NAMALWA (cell line): ENCODE measurements around the gene GRB10.

Experiments
- DNase-seq: peaks from one replicate; pipeline ENCODE4 v3.0.0-alpha.2; 2015; ENCODE audit warnings: low spot score

GRB10 gene

GRCh38 chr7:50653126-50653864 lies 129.4 kb downstream of the GRB10 start:
- DNase-seq, result no peak

GRCh38 chr7:50652400-50653125 lies 130.1 kb downstream of the GRB10 start:
- DNase-seq, result no peak

- no peak for DNase-seq
Observed at GRCh38 chr7:50651271-50651989, 131.3 kb downstream of the GRB10 start.

DNA sequence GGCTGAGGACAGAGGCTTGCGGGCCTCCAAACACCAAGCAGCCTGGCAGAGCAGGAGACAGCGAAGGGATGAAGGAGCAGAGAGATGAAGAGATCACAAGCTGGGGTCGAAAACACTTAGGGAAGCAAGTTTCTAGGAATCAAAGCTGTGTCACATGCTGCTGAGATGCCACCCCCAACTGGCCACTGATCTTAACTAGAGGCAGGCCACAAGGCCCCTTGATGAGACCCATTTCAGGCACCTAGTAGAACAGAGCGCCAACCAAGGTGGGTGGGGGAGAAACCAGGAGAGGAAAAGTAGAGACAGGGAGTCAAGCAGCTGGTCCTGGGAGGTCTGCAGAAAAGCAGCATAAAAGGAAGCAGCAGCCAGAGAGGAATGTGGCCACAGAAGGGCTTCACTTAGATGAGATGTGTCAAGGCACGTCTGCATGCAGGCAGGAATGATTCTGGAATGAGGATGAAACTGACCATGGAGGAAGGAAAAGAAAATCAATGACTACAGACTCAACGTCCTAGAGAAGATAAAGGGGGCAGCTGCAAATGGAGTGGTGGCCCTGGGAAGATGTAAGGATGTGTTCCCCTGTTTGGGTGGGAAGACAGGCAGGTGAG lies 132.5 kb downstream of the GRB10 start:
- no peak for DNase-seq

DNA sequence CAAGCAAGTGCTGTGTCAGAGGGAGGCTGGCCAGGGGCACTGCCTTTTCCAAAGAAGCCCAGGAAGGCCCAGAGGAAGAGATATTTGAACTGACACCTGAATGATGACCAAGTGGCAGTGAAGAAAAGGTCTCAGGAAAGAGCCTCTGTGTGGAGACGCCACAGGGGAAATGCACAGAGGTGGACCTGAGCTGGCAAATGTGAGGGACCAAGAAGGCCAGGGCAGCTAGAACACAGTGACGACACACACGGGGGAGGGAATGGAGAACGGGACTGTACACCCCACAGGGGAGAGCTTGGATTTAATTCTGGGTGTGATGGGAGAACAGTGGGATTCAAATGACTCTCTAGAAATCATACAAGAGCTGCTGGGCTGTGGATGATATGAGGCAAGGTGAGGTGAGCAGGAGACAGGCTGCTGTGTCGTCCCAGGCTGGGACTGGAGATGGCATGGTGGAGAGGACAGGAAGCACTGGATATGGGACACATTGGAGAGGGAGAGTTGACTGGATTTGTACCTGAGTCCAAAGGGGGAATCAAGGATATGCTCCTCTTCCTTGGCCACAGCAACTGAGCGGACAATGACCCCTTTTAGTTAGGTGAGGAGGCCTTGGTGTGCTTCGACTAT lies 133.3 kb downstream of the GRB10 start:
- no peak for DNase-seq

DNA sequence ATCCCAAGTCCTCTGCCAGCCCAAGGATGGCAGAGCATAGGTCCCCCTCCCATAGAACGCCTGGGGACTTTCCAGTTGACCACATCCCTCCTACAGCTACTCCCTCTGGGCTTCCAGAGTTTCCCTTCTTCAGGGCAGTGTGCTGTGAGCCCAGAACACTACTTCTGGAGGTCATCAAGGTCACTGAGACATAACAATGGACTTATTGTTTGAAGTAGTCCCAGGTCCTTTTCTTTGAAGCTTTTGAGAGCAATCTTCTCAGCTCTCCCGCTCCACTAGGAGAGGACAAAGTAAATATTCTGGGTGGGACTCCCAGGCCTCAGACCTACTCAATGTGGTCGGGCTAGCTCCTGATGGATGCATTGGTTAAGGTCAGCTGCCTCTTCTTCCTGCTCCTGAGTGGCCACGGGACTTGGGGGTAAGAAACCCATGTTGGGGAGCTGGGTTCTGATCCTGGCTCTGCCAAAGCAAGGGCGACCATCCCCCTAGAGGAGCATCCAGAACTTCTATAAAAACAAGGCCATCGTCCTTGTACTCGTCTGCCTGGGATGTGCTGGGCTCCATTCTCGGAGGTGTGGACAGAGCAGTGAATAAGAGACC lies 134.0 kb downstream of the GRB10 start:
- DNase-seq, result no peak

GRCh38 chr7:50648076-50648475 lies 134.6 kb downstream of the GRB10 start:
- no peak for DNase-seq

- DNase-seq, result no peak
Observed at GRCh38 chr7:50647286-50647980, 135.3 kb downstream of the GRB10 start.

GRCh38 chr7:50646069-50646468 lies 136.6 kb downstream of the GRB10 start:
- no peak for DNase-seq

- DNase-seq, result no peak
Observed at GRCh38 chr7:50645186-50645585, 137.5 kb downstream of the GRB10 start.

DNA sequence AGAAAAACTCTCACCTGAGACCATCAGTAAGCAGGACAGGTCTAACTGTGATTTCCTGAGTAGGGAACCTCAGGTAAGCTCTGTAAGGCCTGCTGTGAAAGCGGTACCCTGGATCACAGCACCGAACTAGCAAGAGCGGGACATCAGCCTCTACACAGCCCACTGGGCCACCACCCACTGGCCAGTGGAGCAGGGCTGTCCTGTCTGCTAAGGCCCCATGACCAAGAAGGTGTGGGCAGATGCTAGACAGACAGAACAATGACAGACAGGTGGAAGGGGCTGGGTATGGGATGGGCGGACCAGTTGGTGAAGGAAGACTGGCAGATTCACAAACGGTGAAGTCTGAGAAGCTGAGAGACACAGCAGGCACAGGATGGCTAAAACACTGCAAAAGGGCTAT lies 138.1 kb downstream of the GRB10 start:
- no peak for DNase-seq

GRCh38 chr7:50644114-50644513 lies 138.6 kb downstream of the GRB10 start:
- no peak for DNase-seq

DNA sequence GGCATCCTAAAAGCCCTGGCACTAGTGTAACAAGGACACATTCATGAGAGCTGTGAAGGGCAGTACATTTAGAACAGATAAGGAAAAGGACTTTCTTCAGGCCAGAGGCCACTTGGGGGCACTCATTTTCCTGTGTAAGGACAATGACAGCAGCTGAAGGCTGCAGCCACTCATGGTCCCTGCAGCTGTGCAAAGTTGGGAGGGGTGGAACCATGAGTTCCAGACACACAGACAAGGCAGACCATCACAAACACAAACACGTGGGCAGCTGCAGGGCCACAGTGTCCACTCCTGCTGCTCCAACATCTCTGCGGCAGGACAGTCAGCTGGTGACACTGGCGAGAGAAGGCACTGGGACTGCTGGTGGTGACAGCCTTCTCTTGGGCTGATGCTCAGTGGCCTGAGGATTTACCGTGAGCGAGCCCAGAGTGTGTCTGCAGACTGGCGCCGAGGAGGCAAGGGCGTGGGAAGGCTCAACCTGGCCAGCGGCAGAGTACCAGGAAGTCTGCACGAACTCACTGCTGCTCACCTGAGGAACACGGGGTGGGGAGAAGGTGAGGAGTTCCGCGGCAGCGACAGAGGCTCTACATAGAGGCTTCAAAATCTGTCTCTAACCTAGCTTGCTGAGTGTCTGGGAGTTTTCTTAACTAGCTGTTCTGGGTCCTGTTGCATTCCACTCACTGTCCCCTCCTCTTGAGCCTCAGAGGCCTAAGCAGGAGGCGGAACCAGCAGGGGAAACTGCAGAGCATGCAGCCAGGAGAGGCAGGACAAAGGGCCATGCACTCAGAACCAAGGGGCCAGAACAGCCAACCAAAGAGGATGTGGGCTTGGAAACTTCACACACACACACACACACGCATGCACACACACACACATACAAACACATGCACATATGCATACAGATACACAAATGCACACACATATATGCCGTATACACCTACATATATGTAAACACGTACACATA lies 141.0 kb downstream of the GRB10 start:
- no peak for DNase-seq

DNA sequence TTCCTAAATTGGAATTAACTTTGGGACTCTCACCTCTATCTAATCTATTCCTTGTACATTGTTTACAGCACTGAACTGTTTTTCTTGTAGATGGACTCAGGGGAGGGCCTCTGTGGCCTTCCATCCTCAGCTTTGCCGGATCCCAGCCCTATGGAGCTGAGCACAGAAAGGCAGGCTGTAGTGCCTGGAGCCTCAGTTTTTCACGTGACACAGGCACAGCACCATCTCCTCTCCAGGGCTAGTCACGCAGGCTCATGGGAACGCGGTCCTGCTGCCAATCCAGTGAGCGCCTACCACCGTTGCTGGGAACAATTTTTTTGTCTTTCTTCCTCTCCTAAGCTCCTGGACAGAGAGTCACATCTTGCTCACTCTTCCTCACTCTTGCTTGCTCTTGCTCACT lies 141.9 kb downstream of the GRB10 start:
- DNase-seq, result no peak

DNA sequence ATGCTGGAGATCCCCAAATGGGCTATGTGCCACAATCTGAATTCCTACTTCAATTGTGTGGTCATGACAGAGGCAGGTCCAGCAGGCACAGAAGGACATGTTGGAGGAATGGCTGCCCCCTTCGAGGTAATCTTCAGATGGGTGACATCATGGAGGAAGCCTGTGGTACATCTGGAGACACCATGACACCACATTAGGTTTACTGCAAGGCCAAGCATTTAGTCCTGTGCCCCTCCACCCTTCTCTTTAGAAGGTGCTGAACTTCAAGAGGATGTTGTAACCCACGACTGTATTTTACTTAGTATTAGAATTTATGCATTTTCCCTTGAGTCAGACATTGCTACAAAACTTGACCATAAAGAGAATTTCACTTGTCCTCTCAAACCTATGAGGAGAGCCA lies 142.4 kb downstream of the GRB10 start:
- no peak for DNase-seq

DNA sequence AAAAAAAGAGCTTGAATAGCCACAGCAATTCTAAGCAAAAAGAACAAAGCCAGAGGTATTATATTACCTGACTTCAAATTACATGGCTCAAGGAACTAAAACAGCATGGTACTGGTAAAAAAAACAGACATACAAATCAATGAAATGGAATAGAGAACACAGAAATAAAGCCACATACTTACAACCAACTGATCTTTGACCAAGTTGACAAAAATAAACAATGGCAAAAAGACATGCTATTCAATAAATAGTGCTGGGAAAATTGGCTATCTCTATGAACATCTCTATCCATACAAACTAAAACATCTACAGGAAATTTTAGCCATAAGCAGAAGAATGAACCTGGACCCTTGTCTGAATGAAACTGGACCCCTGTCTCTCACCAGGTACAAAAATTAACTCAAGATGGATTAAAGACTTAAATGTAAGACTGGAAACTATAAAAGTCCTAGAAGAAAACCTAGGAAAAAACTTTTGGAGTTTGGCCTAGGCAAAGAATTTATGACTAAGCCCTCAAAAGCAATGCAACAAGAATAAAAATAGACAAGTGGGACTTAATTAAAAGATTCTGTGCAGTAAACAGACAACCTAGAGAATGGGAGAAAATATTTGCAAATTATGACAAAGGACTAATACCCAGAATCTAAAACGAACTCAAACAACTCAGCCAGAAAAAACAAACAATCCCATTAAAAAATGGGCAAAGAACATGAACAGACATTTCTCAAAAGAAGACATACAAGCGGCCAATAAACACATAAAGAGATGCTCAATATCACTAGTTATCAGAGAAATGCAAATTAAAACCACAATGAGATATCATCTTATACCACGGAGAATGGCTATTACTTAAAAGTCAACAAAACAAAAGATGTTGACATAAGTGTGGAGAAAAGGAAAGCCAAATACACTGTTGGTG lies 144.7 kb downstream of the GRB10 start:
- DNase-seq, result no peak

- DNase-seq, result no peak
Observed at GRCh38 chr7:50634378-50634777, 148.3 kb downstream of the GRB10 start.

DNA sequence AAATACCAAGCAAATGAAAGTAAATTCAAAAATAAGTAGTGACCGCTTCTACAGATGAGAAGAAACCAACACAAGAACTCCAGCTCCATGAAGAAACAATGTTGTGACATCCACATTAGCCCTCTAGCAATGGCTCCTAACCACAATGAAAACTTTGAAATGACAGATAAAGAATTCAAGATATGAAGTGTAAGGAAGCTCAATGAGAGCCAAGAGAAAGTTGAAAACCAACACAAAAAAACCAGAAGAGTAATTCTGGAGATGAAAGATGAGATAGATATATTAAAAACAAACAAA lies 149.3 kb downstream of the GRB10 start:
- no peak for DNase-seq
